Right lobe of liver (tissue), 4 donors: ENCODE results near the gene TMEM106C.

ENCODE experiments used
- CTCF ChIP-seq, 4 donors: fragments of 200-600 bp in 3 of 4; fragments of 450-650 bp in 1 of 4; IDR thresholded peaks; one replicate each; pipeline versions ENCODE4 v1.5.1 to v1.8.0; 2016 to 2022; ENCODE audit warnings: antibody characterized with exemption in 4 of 4, mild to moderate bottlenecking in 2 of 4
- POLR2A ChIP-seq: fragments of 450-650 bp; IDR thresholded peaks from one replicate; pipeline ENCODE4 v1.6.1; 2017; ENCODE audit warnings: antibody characterized with exemption, mild to moderate bottlenecking
- donor health status: DM: no; HTN: no; CAD: no.
- donor health status: DM: no; HTN: no; CAD: no.
- donor health status: DM: no; HTN: yes; CAD: no.

GRCh38 chr12:47979166-47979565 is 15.8 kb downstream of the TMEM106C start:
- TF ChIP-seq CTCF (IDR thresholded peaks at IDR 0.05) (no peak), POLR2A (no peak)
